HepG2 (cell line): ENCODE measurements around the gene SLA2. TPM values are rescaled to one million over a fixed set of nuclear protein-coding genes. Genes with fewer than 3 reads are reported as not detected.

ENCODE experiments used
- ATAC-seq: fragments of 200-7000 bp; cut with Tn5 transposase; 3 replicates; pipeline ENCODE4 v1.9.1; 2020; ENCODE audit warnings: mild to moderate bottlenecking, moderate library complexity
- BruUV-seq: library from RNA; stranded (reverse); fragments of 400-500 nt; replicated peaks from 2 replicates; lab custom pipeline; 2021; lab: Mats Ljungman, UMichigan
- CTCF ChIA-PET: fragments of 300-600 bp; formaldehyde crosslinking; extraction: SDS; loops from one replicate; lab custom pipeline; 2021; ENCODE audit warnings: low total read pairs, inconsistent platforms, low intra/inter-chr PET ratio; lab: Yijun Ruan, JAX
- POLR2A ChIA-PET: fragments of 350-600 bp; sonication (Branson Sonifier 250); formaldehyde crosslinking; loops from one replicate; lab custom pipeline; 2020; ENCODE audit warnings: antibody characterized with exemption, inconsistent platforms; lab: Yijun Ruan, JAX
- DNase-seq: peaks from one replicate; pipeline ENCODE4 v3.0.0-alpha.2; 2015; ENCODE audit warnings: low spot score
- FAIRE-seq: peaks from 3 replicates; lab custom pipeline; 2011; peaks lifted over from hg19 to GRCh38; lab: Jason Lieb, UNC
- H2AFZ ChIP-seq: one replicate; pipeline ENCODE4 v1.6.1; 2011; ENCODE audit warnings: low read length, inconsistent platforms
- H3K27ac ChIP-seq: fragments of 300-600 bp; 3 replicates; pipeline ENCODE4 v1.8.0; 2011; ENCODE audit warnings: mixed run types, mild to moderate bottlenecking, mixed read lengths, low read length, inconsistent platforms; ENCODE audit not compliant: insufficient read depth; ENCODE audit errors: extremely low read length
- H3K27me3 ChIP-seq, 2 experiments: fragments of 200-600 bp in 1 of 2; 2 replicates in 1 of 2; 3 replicates in 1 of 2; pipeline versions ENCODE4 v1.6.0 to v1.8.0; 2011; ENCODE audit warnings: low read length in 2 of 2, mild to moderate bottlenecking in 2 of 2, moderate library complexity in 2 of 2, inconsistent platforms in 1 of 2; ENCODE audit not compliant: insufficient read depth in 2 of 2, control insufficient read depth in 1 of 2
- H3K36me3 ChIP-seq, 2 experiments: fragments of 200-600 bp in 1 of 2; replicated peaks in 1 of 2; 2 replicates in 1 of 2; 3 replicates in 1 of 2; pipeline versions ENCODE4 v1.5.1 to v1.8.0; 2011; ENCODE audit warnings: low read length in 2 of 2, inconsistent platforms in 1 of 2; ENCODE audit not compliant: insufficient read depth in 2 of 2, control insufficient read depth in 1 of 2
- H3K4me1 ChIP-seq: 2 replicates; pipeline ENCODE4 v1.5.1; 2012; ENCODE audit warnings: low read length, inconsistent platforms; ENCODE audit not compliant: insufficient read depth
- H3K4me2 ChIP-seq: 2 replicates; pipeline ENCODE4 v1.6.0; 2011; ENCODE audit warnings: low read depth, low read length, inconsistent platforms
- H3K4me3 ChIP-seq, 3 experiments: fragments of 200-600 bp in 1 of 3; sonication (generic), shearing (Covaris generic) in 1 of 3; replicated peaks in 1 of 3; 2 replicates each; pipeline ENCODE4 v1.5.1; 2011 to 2016; ENCODE audit warnings: low read length in 3 of 3, inconsistent platforms in 2 of 3, low read depth in 2 of 3, mild to moderate bottlenecking in 2 of 3, control low read depth in 1 of 3, mixed read lengths in 1 of 3; ENCODE audit not compliant: insufficient read depth in 1 of 3
- H3K79me2 ChIP-seq: one replicate; pipeline ENCODE4 v1.6.1; 2011; ENCODE audit warnings: low read length, inconsistent platforms; ENCODE audit not compliant: insufficient read depth
- H3K9ac ChIP-seq: 2 replicates; pipeline ENCODE4 v1.6.0; 2011; ENCODE audit warnings: mild to moderate bottlenecking, low read depth, low read length, inconsistent platforms; ENCODE audit not compliant: insufficient read depth
- H3K9me3 ChIP-seq: 2 replicates; pipeline ENCODE4 v1.5.1; 2012; ENCODE audit warnings: mild to moderate bottlenecking, low read length
- H4K20me1 ChIP-seq: 2 replicates; pipeline ENCODE4 v1.6.0; 2011; ENCODE audit warnings: inconsistent platforms, mild to moderate bottlenecking, low read length, moderate library complexity; ENCODE audit not compliant: insufficient read depth
- CREB1 ChIP-seq, 2 experiments: fragments of 450-650 bp in 1 of 2; IDR thresholded peaks; 2 replicates each; pipeline ENCODE4 v1.6.1; 2016 to 2017; ENCODE audit warnings: control low read depth in 1 of 2, mild to moderate bottlenecking in 1 of 2, missing compliant biosample characterization in 1 of 2, missing genetic modification characterization in 1 of 2
- ELF1 ChIP-seq: sonication (generic); formaldehyde crosslinking; IDR thresholded peaks from 2 replicates; pipeline ENCODE4 v1.4.0; 2020; ENCODE audit warnings: missing genetic modification reagents
- FOSL2 ChIP-seq: sonication (generic); formaldehyde crosslinking; IDR thresholded peaks from 2 replicates; pipeline ENCODE4 v1.4.0; 2020; ENCODE audit warnings: missing genetic modification reagents
- FOXM1 ChIP-seq: sonication (generic); formaldehyde crosslinking; IDR thresholded peaks from 2 replicates; pipeline ENCODE4 v1.5.0; 2020; ENCODE audit warnings: missing genetic modification reagents
- HCFC1 ChIP-seq: fragments of 150-350 bp; IDR thresholded peaks from 2 replicates; pipeline ENCODE4 v1.6.1; 2014; ENCODE audit warnings: low read depth, low read length
- KDM2A ChIP-seq: sonication (generic); formaldehyde crosslinking; IDR thresholded peaks from 2 replicates; pipeline ENCODE4 v1.4.0; 2020; ENCODE audit warnings: low read depth, missing genetic modification reagents, borderline replicate concordance
- MEIS2 ChIP-seq: sonication (generic); formaldehyde crosslinking; IDR thresholded peaks from 2 replicates; pipeline ENCODE4 v1.9.0; 2021; ENCODE audit warnings: mild to moderate bottlenecking, missing genetic modification reagents
- NR3C1 ChIP-seq: sonication (generic); formaldehyde crosslinking; IDR thresholded peaks from 2 replicates; pipeline ENCODE4 v1.4.0; 2020; ENCODE audit warnings: missing genetic modification reagents
- POLR2A ChIP-seq, 2 experiments: IDR thresholded peaks; 2 replicates each; pipeline ENCODE4 v1.6.1; 2011; ENCODE audit warnings: low read depth in 2 of 2, low read length in 2 of 2, mild to moderate bottlenecking in 1 of 2, moderate library complexity in 1 of 2; ENCODE audit not compliant: insufficient read depth in 1 of 2
- POLR2AphosphoS5 ChIP-seq: IDR thresholded peaks from 2 replicates; pipeline ENCODE4 v1.6.1; 2012; ENCODE audit warnings: low read depth, low read length
- RBM22 ChIP-seq: fragments of 200-400 bp; formaldehyde crosslinking; optimal IDR thresholded peaks from 2 replicates; pipeline ENCODE3; 2017; ENCODE audit warnings: mild to moderate bottlenecking, low read length, moderate library complexity
- TAF1 ChIP-seq: sonication (generic); formaldehyde crosslinking; IDR thresholded peaks from 2 replicates; pipeline ENCODE4 v1.4.0; 2020; ENCODE audit warnings: missing genetic modification reagents
- ZNF136 ChIP-seq: sonication (generic); formaldehyde crosslinking; IDR thresholded peaks from 2 replicates; pipeline ENCODE4 v1.8.1; 2022; ENCODE audit warnings: low read depth, mild to moderate bottlenecking, moderate library complexity, missing genetic modification reagents
- ZSCAN21 ChIP-seq: sonication (generic); formaldehyde crosslinking; IDR thresholded peaks from 2 replicates; pipeline ENCODE4 v1.8.0; 2022; ENCODE audit warnings: mild to moderate bottlenecking, missing genetic modification reagents, moderate library complexity, borderline replicate concordance
- WGBS: methylation state at CpG from one replicate; pipeline ENCODE4 v1.1.6; 2017; ENCODE audit warnings: low lambda C conversion rate; 5-methylcytosine and 5-hydroxymethylcytosine counted together
- in situ Hi-C: cut with HindIII; loops from 2 replicates; pipeline ENCODE4 v1.10.0; 2017; ENCODE audit warnings: low pct_unique_long_range_greater_than_20kb; ENCODE audit not compliant: extremely low pct_ligation_motif_present
- intact Hi-C: fragments of 100-400 bp; cut with micrococcal nuclease; formaldehyde crosslinking; loops from one replicate; pipeline ENCODE4 v1.10.0; 2022; ENCODE audit not compliant: unreplicated experiment
- polyA plus RNA-seq, 8 experiments: library from polyadenylated mRNA; depleted of rRNA in 3 of 8; stranded (reverse) in 7 of 8; unstranded in 1 of 8; fragments of >200 nt; fragmentation: Illumina TruSeq in 4 of 8; extraction: Trizol in 4 of 8; gene quantifications; 2 replicates each; pipeline versions ENCODE4 v1.2.1 to v1.2.3, GENCODE V29; 2011 to 2016; ENCODE audit warnings: low read depth in 4 of 8, missing spikeins in 1 of 8, mixed read lengths in 1 of 8; ENCODE audit not compliant: insufficient read depth in 1 of 8
- total RNA-seq, 5 experiments: library from RNA; depleted of rRNA; stranded (reverse); fragments of >200 nt; fragmentation: Illumina TruSeq; extraction: Trizol; gene quantifications; 2 replicates each; pipeline ENCODE4 v1.2.3, GENCODE V29; 2016; ENCODE audit warnings: low read depth in 1 of 5
- TF ChIP-seq, protein P1 (sequence below): sonication (generic); formaldehyde crosslinking; IDR thresholded peaks from 2 replicates; pipeline ENCODE4 v1.9.0; 2022; ENCODE audit warnings: low read depth, missing genetic modification reagents
- TF ChIP-seq, protein P2 (sequence below): sonication (generic); formaldehyde crosslinking; IDR thresholded peaks from 2 replicates; pipeline ENCODE4 v1.8.0; 2022; ENCODE audit warnings: mild to moderate bottlenecking, missing genetic modification reagents, moderate library complexity
- TF ChIP-seq, protein P3 (sequence below): sonication (generic); formaldehyde crosslinking; IDR thresholded peaks from 2 replicates; pipeline ENCODE4 v1.4.0; 2020; ENCODE audit warnings: mild to moderate bottlenecking, missing genetic modification reagents

SLA2 gene
- total and polyA plus RNA-seq, 2 of the 13 experiments (the other 11 are each of a cell fraction or from before 2014, with no cell fraction given): 1.6 to 3.6 TPM

DNA sequence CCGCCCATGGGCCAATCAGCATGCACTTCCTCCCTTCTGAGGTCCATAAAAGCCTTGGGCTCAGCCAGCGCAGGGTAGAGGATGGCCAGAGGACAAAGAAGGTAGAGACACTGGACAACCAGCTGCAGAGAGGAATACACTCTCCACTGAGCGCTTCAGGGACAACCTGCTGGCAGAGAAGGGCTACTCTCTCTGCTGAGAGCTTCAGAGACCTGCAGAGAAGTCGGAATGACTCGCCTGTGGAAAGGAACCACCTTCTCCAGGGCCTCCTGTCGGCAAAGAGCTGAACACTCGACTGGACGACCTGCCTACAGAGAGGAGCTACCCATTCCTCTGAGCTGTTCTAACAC, 31.4 kb upstream of the SLA2 start:
- peak overlapping the region; percentile 30; the same call in 1 of the 2 replicates for H3K9ac ChIP-seq
- FAIRE-seq: no peak
- in situ Hi-C loops: no loop called here
- 71% methylated on average over 8 of the region's 8 CpGs for WGBS
- peak overlapping the region; percentile 25 for H3K4me2 ChIP-seq
- POLR2A ChIA-PET: interaction anchor here (0.8 to 1.9 kb wide), 6 partner anchors 12 to 68 kb away, joined by 3 to 8 read pairs (median 4); partner anchors contain the start of gene NDRG3
- H3K4me1 ChIP-seq: no peaks in the 10 kb centered on the region
- no peaks in the 10 kb centered on the region for H3K27me3 ChIP-seq
- no peak for DNase-seq
- H3K36me3 ChIP-seq: peaks cover 2 to 17% of the 10 kb centered on the region in 2 experiments; a peak in 3 of 5 replicates
- no peak for ATAC-seq
- H3K79me2 ChIP-seq: no peaks in the 10 kb centered on the region
- H3K9me3 ChIP-seq: no peaks in the 10 kb centered on the region
- BruUV-seq: no TSS peak
- H3K27ac ChIP-seq: peak overlapping the region; percentile 41
- intact Hi-C loops: no loop called here
- no peak overlapping the region for H2AFZ ChIP-seq
- H4K20me1 ChIP-seq: no peaks in the 10 kb centered on the region
- CTCF ChIA-PET: no interaction called here
- peak overlapping the region in 2 of 3 experiments; percentile 26 to 39; a peak in 4 of 6 replicates for H3K4me3 ChIP-seq
- TF ChIP-seq ZSCAN21 (no peak), TAF1 (CRISPR knock-in tag) (peak; percentile 45; the same call in 1 of the 2 replicates), FOSL2 (CRISPR knock-in tag) (no peak), NR3C1 (CRISPR knock-in tag) (no peak), MEIS2 (CRISPR knock-in tag) (no peak), FOXM1 (CRISPR knock-in tag) (no peak), ELF1 (CRISPR knock-in tag) (peak; percentile 24; the same call in 1 of the 2 replicates), POLR2A (IDR thresholded peaks at IDR 0.05; ENCODE audit: insufficient read depth in 1 of 2, low read depth in 2 of 2, low read length in 2 of 2) (peak; percentile 91 to 97), ZNF136 (CRISPR knock-in tag) (no peak), RBM22 (peak; percentile 87), KDM2A (CRISPR knock-in tag) (peak; percentile 56; the same call in 1 of the 2 replicates), CREB1 (IDR thresholded peaks at IDR 0.05) (no peak), CREB1 (CRISPR knock-in tag; IDR thresholded peaks at IDR 0.05) (peak; percentile 25; the same call in 1 of the 2 replicates), HCFC1 (no peak), POLR2AphosphoS5 (peak; percentile 90)
- TF ChIP-seq, protein P1, sequence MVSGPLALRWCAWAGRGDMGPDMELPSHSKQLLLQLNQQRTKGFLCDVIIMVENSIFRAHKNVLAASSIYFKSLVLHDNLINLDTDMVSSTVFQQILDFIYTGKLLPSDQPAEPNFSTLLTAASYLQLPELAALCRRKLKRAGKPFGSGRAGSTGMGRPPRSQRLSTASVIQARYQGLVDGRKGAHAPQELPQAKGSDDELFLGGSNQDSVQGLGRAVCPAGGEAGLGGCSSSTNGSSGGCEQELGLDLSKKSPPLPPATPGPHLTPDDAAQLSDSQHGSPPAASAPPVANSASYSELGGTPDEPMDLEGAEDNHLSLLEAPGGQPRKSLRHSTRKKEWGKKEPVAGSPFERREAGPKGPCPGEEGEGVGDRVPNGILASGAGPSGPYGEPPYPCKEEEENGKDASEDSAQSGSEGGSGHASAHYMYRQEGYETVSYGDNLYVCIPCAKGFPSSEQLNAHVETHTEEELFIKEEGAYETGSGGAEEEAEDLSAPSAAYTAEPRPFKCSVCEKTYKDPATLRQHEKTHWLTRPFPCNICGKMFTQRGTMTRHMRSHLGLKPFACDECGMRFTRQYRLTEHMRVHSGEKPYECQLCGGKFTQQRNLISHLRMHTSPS: no peak
- TF ChIP-seq, protein P2, sequence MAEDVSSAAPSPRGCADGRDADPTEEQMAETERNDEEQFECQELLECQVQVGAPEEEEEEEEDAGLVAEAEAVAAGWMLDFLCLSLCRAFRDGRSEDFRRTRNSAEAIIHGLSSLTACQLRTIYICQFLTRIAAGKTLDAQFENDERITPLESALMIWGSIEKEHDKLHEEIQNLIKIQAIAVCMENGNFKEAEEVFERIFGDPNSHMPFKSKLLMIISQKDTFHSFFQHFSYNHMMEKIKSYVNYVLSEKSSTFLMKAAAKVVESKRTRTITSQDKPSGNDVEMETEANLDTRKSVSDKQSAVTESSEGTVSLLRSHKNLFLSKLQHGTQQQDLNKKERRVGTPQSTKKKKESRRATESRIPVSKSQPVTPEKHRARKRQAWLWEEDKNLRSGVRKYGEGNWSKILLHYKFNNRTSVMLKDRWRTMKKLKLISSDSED (CRISPR knock-in tag): no peak
- TF ChIP-seq, protein P3, sequence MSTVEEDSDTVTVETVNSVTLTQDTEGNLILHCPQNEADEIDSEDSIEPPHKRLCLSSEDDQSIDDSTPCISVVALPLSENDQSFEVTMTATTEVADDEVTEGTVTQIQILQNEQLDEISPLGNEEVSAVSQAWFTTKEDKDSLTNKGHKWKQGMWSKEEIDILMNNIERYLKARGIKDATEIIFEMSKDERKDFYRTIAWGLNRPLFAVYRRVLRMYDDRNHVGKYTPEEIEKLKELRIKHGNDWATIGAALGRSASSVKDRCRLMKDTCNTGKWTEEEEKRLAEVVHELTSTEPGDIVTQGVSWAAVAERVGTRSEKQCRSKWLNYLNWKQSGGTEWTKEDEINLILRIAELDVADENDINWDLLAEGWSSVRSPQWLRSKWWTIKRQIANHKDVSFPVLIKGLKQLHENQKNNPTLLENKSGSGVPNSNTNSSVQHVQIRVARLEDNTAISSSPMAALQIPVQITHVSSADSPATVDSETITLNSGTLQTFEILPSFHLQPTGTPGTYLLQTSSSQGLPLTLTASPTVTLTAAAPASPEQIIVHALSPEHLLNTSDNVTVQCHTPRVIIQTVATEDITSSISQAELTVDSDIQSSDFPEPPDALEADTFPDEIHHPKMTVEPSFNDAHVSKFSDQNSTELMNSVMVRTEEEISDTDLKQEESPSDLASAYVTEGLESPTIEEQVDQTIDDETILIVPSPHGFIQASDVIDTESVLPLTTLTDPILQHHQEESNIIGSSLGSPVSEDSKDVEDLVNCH (CRISPR knock-in tag): no peak
